ENCODE results near the gene BCL2L15. TPM values are rescaled to one million over a fixed set of nuclear protein-coding genes. Genes with fewer than 3 reads are reported as not detected.

Gene BCL2L15
- total and polyA plus RNA-seq, 2 of the 13 experiments (the other 11 are each of a cell fraction or from before 2014, with no cell fraction given): 0.03 to 0.27 TPM

- TF ChIP-seq ZNF235 (CRISPR knock-in tag; IDR thresholded peaks at IDR 0.05; ENCODE audit: borderline replicate concordance) (0 out of 2 replicates have a peak, but pooled peaks have one; percentile 23), BCLAF1 (IDR thresholded peaks at IDR 0.05) (no peak), UBTF (CRISPR knock-in tag; IDR thresholded peaks at IDR 0.05) (peak; percentile 80), ZNF318 (CRISPR knock-in tag; IDR thresholded peaks at IDR 0.05) (no peak), CC2D1A (CRISPR knock-in tag; IDR thresholded peaks at IDR 0.05) (no peak), ZNF180 (CRISPR knock-in tag; IDR thresholded peaks at IDR 0.05; ENCODE audit: borderline replicate concordance, low read depth) (no peak), ARID4A (CRISPR knock-in tag; IDR thresholded peaks at IDR 0.05; ENCODE audit: borderline replicate concordance) (peak; percentile 99), CENPT (CRISPR knock-in tag; IDR thresholded peaks at IDR 0.05; ENCODE audit: low read depth) (peak; percentile 64; the same call in 1 of the 2 replicates), REPIN1 (CRISPR knock-in tag; IDR thresholded peaks at IDR 0.05; ENCODE audit: borderline replicate concordance, low read depth) (peak; percentile 86)
These were observed 17.5 kb upstream of the BCL2L15 start, which contains the start of the genes AP4B1 and DCLRE1B (continued) for GRCh38 chr1:113904674-113905434.

All from HepG2 (cell line).